ENCODE measurements around the gene KLHL21.

The KLHL21 gene

GRCh38 chr1:6547301-6547700, 55.4 kb downstream of the KLHL21 start:
- no peak for DNase-seq (ENCODE audit: low read depth)

- DNase-seq (ENCODE audit: low read depth): no peak
These were observed 56.3 kb downstream of the KLHL21 start for GRCh38 chr1:6546326-6546725.

- no peak for DNase-seq (ENCODE audit: low read depth)
These were observed 57.2 kb downstream of the KLHL21 start for GRCh38 chr1:6545276-6546112.

GRCh38 chr1:6544831-6545230, 57.8 kb downstream of the KLHL21 start:
- DNase-seq (ENCODE audit: low read depth): no peak

Measured in stimulated activated CD8-positive, alpha-beta memory T cell treated with anti-CD3 and anti-CD28 coated beads, Interleukin-12 subunit alpha, Interleukin-12 subunit beta, amount 100 ng/mL, for 4 hours (primary cell).